HCT116 (cell line): ENCODE measurements around the gene DHX34. TPM values are rescaled to one million over a fixed set of nuclear protein-coding genes. Genes with fewer than 3 reads are reported as not detected.

ENCODE experiments used
- ATAC-seq: fragments of 200-7000 bp; cut with Tn5 transposase; 2 replicates; pipeline ENCODE4 v1.9.1; 2020; ENCODE audit warnings: mild to moderate bottlenecking, moderate library complexity
- BruUV-seq: library from RNA; stranded (reverse); fragments of 400-500 nt; replicated peaks from 2 replicates; lab custom pipeline; 2021; lab: Mats Ljungman, UMichigan
- CTCF ChIA-PET: fragments of 300-600 bp; sonication (Branson Sonifier 250); formaldehyde crosslinking; loops from one replicate; lab custom pipeline; 2021; ENCODE audit warnings: antibody characterized with exemption; lab: Charles Lee
- POLR2A ChIA-PET: fragments of 300-600, 350-600 bp; sonication (Branson Sonifier 250); formaldehyde crosslinking; loops from one replicate; lab custom pipeline; 2021; ENCODE audit warnings: antibody characterized with exemption; lab: Charles Lee
- RAD21 ChIA-PET, 2 experiments: fragments of 300-600 bp; sonication (Branson Sonifier 250); formaldehyde crosslinking; loops; one replicate each; lab custom pipeline; 2023; ENCODE audit warnings: low total read pairs in 2 of 2; ENCODE audit not compliant: uncharacterized antibody in 2 of 2, unreplicated experiment in 2 of 2, low non-redundant PET in 1 of 2; lab: Charles Lee
- DNase-seq: peaks from one replicate; pipeline ENCODE4 v3.0.0-alpha.2; 2010; ENCODE audit warnings: low read depth, low spot score
- H2AFZ ChIP-seq: fragments of 200-600 bp; shearing (Covaris generic), sonication (generic); 2 replicates; pipeline ENCODE4 v1.6.1; 2017; ENCODE audit warnings: low read depth, mixed run types, mixed read lengths, antibody characterized with exemption, low read length; ENCODE audit not compliant: poor library complexity, severe bottlenecking
- H3K27ac ChIP-seq: 2 replicates; pipeline ENCODE4 v1.5.1; 2012; ENCODE audit warnings: low read depth, low read length
- H3K27me3 ChIP-seq: fragments of 200-600 bp; sonication (generic); 2 replicates; pipeline ENCODE4 v1.6.1; 2016; ENCODE audit warnings: mixed run types, low read length, mixed read lengths; ENCODE audit not compliant: insufficient read depth
- H3K36me3 ChIP-seq, 2 experiments: fragments of 200-500 bp in 1 of 2; fragments of 200-600 bp in 1 of 2; sonication (Bioruptor generic) in 1 of 2; sonication (generic) in 1 of 2; 2 replicates each; pipeline versions ENCODE4 v1.5.1 to v1.6.1; 2014 to 2016; ENCODE audit warnings: low read length in 2 of 2, inconsistent platforms in 1 of 2, mixed read lengths in 1 of 2, mixed run types in 1 of 2; ENCODE audit not compliant: insufficient read depth in 2 of 2, control insufficient read depth in 1 of 2
- H3K4me1 ChIP-seq, 2 experiments: fragments of 200-600 bp in 1 of 2; sonication (generic) in 1 of 2; 2 replicates each; pipeline versions ENCODE4 v1.5.1 to v1.6.1; 2012 to 2017; ENCODE audit warnings: low read length in 2 of 2, inconsistent platforms in 1 of 2, mild to moderate bottlenecking in 1 of 2, mixed read lengths in 1 of 2, mixed run types in 1 of 2, moderate library complexity in 1 of 2; ENCODE audit not compliant: insufficient read depth in 2 of 2, control insufficient read depth in 1 of 2
- H3K4me2 ChIP-seq: fragments of 200-600 bp; sonication (generic); 2 replicates; pipeline ENCODE4 v1.6.1; 2017; ENCODE audit warnings: mixed run types, low read length, mixed read lengths
- H3K4me3 ChIP-seq, 2 experiments: fragments of 200-600 bp in 1 of 2; sonication (generic) in 1 of 2; replicated peaks in 1 of 2; 2 replicates each; pipeline ENCODE4 v1.5.1; 2011 to 2016; ENCODE audit warnings: low read length in 2 of 2, control low read depth in 1 of 2, low read depth in 1 of 2, mild to moderate bottlenecking in 1 of 2, mixed read lengths in 1 of 2, mixed run types in 1 of 2
- H3K79me2 ChIP-seq: fragments of 200-600 bp; sonication (generic); 2 replicates; pipeline ENCODE4 v1.6.1; 2017; ENCODE audit warnings: mild to moderate bottlenecking, mixed run types, low read length, moderate library complexity, mixed read lengths; ENCODE audit not compliant: insufficient read depth
- H3K9ac ChIP-seq: fragments of 200-600 bp; sonication (generic); 2 replicates; pipeline ENCODE4 v1.6.1; 2016; ENCODE audit warnings: low read length, mixed read lengths
- H3K9me2 ChIP-seq: fragments of 200-600 bp; sonication (generic), shearing (Covaris generic); 2 replicates; pipeline ENCODE4 v1.6.1; 2017; ENCODE audit warnings: mixed run types, mild to moderate bottlenecking, moderate library complexity; ENCODE audit not compliant: insufficient read depth
- H3K9me3 ChIP-seq, 2 experiments: fragments of 200-500 bp in 1 of 2; fragments of 200-600 bp in 1 of 2; sonication (Bioruptor generic) in 1 of 2; sonication (generic) in 1 of 2; 2 replicates each; pipeline ENCODE4 v1.6.1; 2014 to 2017; ENCODE audit warnings: low read length in 2 of 2, mixed read lengths in 2 of 2, inconsistent platforms in 1 of 2, low read depth in 1 of 2, mild to moderate bottlenecking in 1 of 2, mixed run types in 1 of 2, moderate library complexity in 1 of 2; ENCODE audit not compliant: control insufficient read depth in 1 of 2, insufficient read depth in 1 of 2
- H4K20me1 ChIP-seq: fragments of 200-600 bp; sonication (generic), shearing (Covaris generic); 2 replicates; pipeline ENCODE4 v1.6.1; 2017; ENCODE audit warnings: mixed run types, mild to moderate bottlenecking, moderate library complexity; ENCODE audit not compliant: insufficient read depth
- CTCF ChIP-seq, 3 experiments: fragments of 200-600 bp in 1 of 3; sonication (generic) in 1 of 3; IDR thresholded peaks in 2 of 3; conservative IDR thresholded peaks in 1 of 3; 2 replicates each; pipeline ENCODE4 v1.5.1; 2012 to 2017; ENCODE audit warnings: low read depth in 2 of 3, low read length in 2 of 3, antibody characterized with exemption in 1 of 3, borderline replicate concordance in 1 of 3, control low read depth in 1 of 3, mild to moderate bottlenecking in 1 of 3, mixed read lengths in 1 of 3, mixed run types in 1 of 3, moderate library complexity in 1 of 3; ENCODE audit not compliant: insufficient read depth in 1 of 3
- ELF1 ChIP-seq: IDR thresholded peaks from 2 replicates; pipeline ENCODE4 v1.6.1; 2012; ENCODE audit warnings: low read depth, borderline replicate concordance
- FOSL1 ChIP-seq: IDR thresholded peaks from 2 replicates; pipeline ENCODE4 v1.6.1; 2012; ENCODE audit warnings: low read depth
- SIN3A ChIP-seq: IDR thresholded peaks from 2 replicates; pipeline ENCODE4 v1.6.1; 2012; ENCODE audit warnings: low read depth
- TCF7L2 ChIP-seq: IDR thresholded peaks from 2 replicates; pipeline ENCODE4 v1.7.0; 2011; ENCODE audit warnings: borderline replicate concordance, inconsistent platforms; ENCODE audit not compliant: insufficient read depth, insufficient read length; ENCODE audit errors: extremely low read depth
- YY1 ChIP-seq: IDR thresholded peaks from 2 replicates; pipeline ENCODE4 v1.6.1; 2011; ENCODE audit warnings: low read length, low read depth, moderate library complexity, mild to moderate bottlenecking; ENCODE audit not compliant: insufficient replicate concordance; ENCODE audit errors: extremely low read depth
- ZNF274 ChIP-seq: fragments of 200-500 bp; sonication (Bioruptor generic); IDR thresholded peaks from 2 replicates; pipeline ENCODE4 v1.6.1; 2014; ENCODE audit warnings: mild to moderate bottlenecking, low read depth, low read length, inconsistent platforms
- intact Hi-C: fragments of 100-400 bp; cut with micrococcal nuclease; formaldehyde crosslinking; loops from 2 replicates; pipeline ENCODE4 v1.10.0; 2022
- total RNA-seq: library from RNA; stranded (reverse); gene quantifications from one replicate; pipeline ENCODE4 v1.2.1, GENCODE V29; 2021; ENCODE audit not compliant: unreplicated experiment

Gene DHX34
- total RNA-seq, 1 experiment from 2014 or later, result 30.5 TPM

GRCh38 chr19:47381121-47381520, 32.0 kb downstream of the DHX34 start:
- RAD21 ChIA-PET, result no interaction called here
- H3K27me3 ChIP-seq, result no peaks in the 10 kb centered on the region
- H3K9ac ChIP-seq, result no peak overlapping the region
- no peak overlapping the region for H3K27ac ChIP-seq
- POLR2A ChIA-PET, result no interaction called here
- no peak overlapping the region for H3K4me2 ChIP-seq
- no TSS peak for BruUV-seq
- no peaks in the 10 kb centered on the region for H3K9me3 ChIP-seq
- H3K9me2 ChIP-seq, result no peaks in the 10 kb centered on the region
- no peak for ATAC-seq
- H2AFZ ChIP-seq, result no peak overlapping the region
- CTCF ChIA-PET, result interaction anchor here (1.3 kb wide), 1 partner anchor 10 kb away, joined by 4 read pairs; no protein-coding TSS in a partner anchor
- no peak overlapping the region for H3K4me3 ChIP-seq
- no peaks in the 10 kb centered on the region for H3K79me2 ChIP-seq
- TF ChIP-seq SIN3A, result no peak
- TF ChIP-seq TCF7L2, result no peak
- no peak for TF ChIP-seq FOSL1
- no peak for TF ChIP-seq YY1
- no peak for TF ChIP-seq ZNF274
- no peak for TF ChIP-seq CTCF (IDR thresholded peaks at IDR 0.05 in 2 of 3, conservative IDR thresholded peaks at IDR 0.05 in 1 of 3; ENCODE audit: borderline replicate concordance in 1 of 3, insufficient read depth in 1 of 3, low read depth in 2 of 3, low read length in 2 of 3)
- TF ChIP-seq ELF1, result no peak
- TF ChIP-seq, all 23 proteins: peak for 0
- Histone ChIP-seq H4K20me1 (no peaks in the 10 kb centered on the region), H3K4me1 (0 out of 4 replicates have a peak, but pooled peaks cover 0 to 4% of the 10 kb centered on the region in 2 experiments), H3K36me3 (peaks cover 12 to 28% of the 10 kb centered on the region in 2 experiments; a peak in 3 of 4 replicates)
- intact Hi-C loops, result no loop called here
- no peak for DNase-seq
